ENCODE data around the gene ADGRB3.
"Not testable (repeated sequence)": the region's sequence is repeated elsewhere in the genome, so short reads cannot be mapped to it uniquely, and the experiment has no call there.

Gene ADGRB3

DNA sequence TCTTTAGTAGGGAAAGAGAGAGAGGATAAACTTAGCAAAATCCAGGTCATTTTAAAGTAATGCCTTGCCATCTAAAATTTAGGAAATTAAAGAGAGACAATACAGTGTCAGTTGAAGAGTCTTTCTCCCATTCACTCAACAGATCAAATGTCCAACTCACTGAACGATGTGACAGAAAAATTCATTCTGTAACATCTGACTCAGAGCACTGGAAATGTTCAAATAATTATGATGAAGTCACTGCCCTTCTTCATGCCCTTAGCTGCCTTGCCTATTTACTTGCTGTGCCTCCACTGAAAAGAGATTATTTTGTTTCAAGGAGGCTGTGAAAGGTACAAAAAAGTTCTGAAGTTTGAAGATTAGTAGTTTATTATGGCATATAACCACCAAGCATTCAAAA is 434.8 kb downstream of the ADGRB3 start:
- no peak for DNase-seq

DNA sequence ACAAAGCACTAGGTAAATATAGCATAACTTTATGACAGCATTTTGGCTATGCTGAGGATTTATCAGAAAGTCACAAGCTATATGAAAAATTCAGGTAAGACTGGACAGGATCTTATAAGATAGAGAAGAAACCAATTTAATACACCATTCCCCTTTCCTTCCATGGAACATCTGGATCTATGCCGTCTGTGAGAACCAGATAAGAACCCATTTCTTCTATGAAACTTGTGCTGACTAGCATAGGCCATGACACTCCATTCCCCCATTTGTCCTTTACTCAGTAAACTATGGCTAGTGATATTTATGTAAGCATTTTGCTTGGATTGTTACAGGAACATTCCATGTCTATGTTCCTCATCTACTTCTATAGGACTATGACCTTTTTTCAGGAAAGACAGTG is 437.7 kb downstream of the ADGRB3 start:
- no peak for DNase-seq

DNA sequence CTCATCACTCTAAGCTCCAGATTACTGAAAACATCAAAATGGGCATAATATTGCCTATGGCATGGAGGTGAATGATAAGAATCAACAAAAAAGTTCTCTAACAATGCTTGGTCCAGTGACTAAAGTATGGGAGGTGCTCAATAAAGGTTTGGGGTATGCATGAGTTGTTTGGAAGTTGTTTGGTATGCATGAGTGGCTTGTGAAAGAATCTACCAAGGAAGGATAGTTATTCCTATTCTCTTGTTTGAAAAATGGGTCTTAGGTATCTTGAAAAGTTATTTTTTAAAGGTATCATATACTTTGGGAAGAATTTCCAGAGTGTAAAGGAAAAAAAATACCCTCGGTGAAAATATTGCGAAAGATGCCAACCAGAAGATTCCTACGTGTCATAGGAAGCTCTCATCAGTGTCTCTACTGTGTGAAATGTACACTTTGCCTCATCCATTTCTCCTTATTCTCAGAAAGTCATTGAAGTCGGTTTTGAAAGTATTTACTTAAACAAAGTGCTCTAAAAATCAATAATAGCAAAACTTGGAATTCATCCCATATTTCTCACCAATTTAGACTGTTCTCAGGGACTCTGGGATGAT is 449.8 kb downstream of the ADGRB3 start:
- DNase-seq = no peak

DNA sequence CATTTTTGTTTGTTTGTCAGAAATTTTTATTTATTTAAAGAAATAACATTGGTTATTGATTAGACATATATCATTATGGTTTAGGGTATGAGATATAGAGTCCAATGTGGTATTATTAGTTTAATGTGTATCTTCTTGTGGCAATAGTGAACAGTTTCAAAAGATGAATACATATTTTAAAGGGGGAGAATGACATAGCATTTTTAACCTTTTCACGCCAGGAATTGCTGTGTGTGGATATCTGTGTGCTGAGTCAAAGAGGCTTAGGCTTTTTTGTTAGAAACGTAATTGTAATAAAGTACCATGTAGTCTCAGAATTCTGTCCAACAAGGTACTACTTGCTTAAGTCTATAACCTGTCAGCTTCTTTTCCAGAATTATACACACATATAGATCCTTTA is 451.6 kb downstream of the ADGRB3 start:
- DNase-seq = no peak

DNA sequence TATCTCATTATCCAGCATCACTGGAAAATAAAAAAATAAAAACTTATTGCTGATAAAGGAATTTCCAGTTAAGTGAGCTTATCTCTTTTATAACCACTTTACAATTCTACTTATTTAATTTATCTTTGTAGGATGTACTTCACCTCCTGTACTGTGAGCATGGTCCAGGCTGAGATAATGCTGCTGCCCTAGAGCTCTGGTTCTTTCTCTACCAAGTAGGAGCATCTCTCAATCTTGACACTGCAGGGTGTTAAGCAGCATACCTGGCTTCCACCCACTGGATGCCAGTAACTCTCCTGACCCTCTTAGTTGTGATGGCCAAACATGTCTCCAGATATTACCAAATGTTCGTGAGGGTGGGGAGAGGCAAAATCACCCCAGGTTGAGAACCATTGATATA is 454.5 kb downstream of the ADGRB3 start:
- no peak for DNase-seq

DNA sequence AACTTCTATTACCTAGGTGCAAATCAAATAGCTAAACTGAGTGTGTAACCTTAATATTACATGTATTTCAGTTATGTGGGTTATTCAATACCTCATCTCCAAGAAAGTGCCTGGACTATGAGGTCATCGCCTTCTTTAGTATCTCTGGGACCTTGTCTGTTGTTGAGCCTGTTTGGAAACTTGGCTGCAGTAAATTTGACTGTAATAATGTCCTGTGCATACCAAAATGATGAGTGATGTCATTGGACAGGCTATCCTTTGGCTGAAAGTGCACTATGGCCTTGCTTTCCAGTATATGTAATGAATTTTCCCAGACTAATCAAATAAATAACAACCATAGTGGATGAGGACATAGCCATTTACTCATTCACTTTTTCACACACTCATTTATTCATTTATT is 455.1 kb downstream of the ADGRB3 start:
- no peak for DNase-seq

DNA sequence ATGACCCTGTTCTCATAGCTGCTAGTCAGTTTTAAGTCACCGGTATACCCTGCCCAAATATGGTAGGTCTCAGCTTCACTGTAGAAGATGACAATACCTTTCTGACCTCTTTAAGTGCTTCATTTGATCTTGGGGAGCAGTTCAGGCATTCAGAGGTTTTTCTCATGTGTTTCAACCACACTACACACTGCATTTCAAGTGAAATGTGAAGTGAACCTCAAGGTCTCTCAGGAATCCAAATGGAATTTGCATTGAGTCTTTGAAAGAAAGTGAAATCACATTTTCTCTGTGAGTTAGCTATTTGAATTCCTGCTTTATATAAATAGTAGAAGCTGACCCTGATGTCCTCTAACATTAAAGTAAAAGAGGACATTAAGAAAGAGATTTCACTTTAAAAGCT is 461.6 kb downstream of the ADGRB3 start:
- no peak for DNase-seq

DNA sequence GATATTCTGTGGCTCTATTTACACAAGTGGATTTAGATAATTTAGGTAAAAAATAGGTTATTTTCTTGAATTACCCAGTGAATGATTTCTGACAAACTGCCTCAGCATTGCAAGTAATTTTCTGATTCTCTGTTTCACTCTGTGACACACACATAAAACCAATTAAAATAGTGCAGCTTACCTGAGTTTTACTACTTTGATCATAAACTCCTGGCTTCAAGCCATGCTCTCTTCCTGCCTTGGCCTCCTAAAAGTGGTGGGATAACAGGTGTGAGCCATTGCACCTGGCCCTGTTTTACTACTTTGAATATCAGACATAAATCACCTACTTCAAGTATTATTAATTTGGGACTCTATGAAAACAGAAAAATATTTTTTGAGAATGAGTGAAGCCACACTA is 462.9 kb downstream of the ADGRB3 start:
- no peak for DNase-seq

DNA sequence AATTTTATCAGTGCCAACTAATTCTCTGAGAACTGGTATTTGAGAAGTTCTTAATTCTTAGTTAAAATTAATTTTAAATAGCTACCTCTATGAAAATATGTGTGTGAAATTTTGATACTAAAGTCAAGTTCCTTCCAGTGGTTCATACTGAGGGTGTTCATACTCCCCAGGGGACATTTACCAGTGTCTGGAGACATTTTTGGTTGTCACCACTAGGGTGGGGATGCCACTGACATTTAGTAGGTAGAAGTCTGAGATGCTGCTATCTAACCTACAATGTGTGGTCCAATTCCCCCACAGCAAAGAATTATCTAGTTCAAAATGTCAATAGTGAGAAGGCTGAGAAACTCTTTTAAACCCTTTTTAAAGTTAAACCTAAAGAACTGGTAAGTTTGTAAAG is 463.8 kb downstream of the ADGRB3 start:
- no peak for DNase-seq

DNA sequence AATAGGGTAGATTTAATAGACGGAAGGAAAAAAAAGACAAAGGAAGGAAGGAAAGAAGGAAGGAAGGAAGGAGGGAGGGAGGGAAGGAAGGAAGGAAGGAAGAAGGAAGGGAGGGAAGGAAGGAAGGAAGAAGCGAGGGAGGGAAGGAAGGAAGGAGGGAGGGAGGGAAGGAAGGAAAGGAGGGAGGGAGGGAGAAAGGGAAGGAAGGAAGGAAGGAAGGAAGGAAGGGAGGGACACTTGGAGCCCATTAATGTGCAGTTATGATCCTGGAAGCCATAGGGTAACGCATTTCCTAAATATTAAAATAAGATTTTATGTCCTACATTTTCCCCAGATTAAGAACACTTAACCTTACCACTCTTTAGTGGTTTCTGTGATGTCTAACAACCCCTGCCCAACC is 465.7 kb downstream of the ADGRB3 start:
- no peak for DNase-seq

DNA sequence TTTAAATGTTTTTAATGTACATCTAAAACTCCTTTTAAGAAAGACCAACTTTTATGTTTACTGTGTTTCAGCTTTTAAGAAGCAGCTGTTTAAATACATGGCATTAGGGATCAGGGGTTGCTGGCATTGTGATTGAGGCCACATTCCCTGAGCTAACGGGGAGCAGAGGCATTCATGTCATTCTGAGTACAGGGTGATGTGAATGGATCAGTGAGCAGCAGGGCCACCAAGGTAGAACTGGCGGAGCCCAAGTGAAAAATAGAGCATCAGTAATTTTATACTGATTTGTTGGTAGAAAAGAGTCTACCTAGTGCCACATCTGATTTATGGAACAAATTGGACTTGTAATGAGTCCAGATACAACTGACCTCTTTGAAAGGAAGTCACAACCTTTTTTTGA is 467.3 kb downstream of the ADGRB3 start:
- DNase-seq = no peak

DNA sequence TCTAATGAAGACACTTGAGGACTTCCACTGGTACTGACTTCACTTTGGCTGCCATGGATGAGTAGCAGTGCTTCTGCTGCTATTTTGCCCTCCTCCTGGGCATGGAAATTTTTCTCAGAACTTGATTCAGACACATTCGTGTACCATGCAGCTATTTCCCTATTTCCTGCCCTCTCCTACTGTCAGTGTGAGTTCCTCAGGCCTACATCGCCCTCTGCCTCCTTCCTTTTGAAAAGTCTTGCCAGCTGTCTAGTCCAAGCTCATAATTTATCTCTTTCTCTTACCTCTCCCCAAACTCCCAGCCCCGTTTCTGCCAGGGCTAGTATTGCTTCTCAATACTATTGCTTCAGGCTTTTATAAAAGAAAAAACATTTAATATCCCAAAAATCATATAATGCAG is 470.2 kb downstream of the ADGRB3 start:
- DNase-seq = no peak

DNA sequence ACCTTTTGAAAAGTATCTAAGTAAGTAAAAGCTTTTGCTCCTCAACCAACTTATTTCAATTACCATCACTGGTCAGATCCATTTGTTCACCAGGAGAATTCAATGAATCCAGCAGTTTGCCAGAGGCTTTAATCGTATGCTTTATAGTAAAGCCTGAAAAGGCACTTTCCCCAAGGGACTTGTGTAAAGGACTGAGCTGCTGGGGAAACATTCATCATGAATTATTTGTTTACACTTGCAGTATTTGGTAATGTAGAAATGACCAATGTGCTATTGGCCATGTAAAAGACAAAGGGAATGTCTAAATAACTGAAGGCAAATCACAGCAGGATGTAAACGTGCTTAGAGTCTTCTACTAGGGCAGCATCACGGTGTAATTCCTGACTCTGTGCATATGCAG is 471.4 kb downstream of the ADGRB3 start:
- DNase-seq = no peak

DNA sequence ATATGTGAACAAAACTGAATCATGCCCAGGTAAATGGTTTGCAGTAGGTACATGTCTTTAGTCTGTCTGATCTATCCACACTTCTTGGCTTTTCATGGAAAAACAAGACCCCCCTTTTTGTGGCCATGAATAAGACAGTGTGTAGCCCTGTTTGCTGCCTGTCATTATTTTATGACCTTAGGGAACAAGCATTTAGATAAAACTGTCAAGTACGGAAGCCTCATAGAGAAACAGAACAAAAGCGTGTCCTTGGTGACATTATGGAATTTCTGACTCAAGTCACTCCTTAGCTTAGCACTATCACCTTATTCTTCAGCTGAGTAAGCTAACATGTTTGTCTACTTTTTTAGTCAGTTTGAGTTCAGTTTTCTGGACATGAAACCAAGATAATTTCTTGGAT is 476.2 kb downstream of the ADGRB3 start:
- DNase-seq = no peak

DNA sequence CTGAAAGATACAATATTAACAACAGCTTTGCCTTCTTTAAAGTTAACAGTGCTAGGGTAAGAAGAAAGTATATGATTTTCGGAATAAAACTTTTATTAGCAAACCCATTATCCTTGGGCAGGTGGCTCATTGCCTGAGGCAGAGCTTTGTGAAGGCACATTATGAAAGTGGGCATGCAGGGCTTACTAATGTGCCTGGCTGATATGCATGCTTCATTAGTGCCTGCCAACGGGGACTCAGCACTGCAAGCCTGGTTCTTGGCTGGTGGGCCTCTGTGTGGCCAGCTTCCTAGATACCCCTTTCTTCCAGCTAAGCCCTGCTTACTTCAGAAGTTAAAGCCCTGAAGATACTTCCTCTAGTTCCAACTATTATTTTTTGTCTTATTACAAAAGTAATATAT is 481.6 kb downstream of the ADGRB3 start:
- DNase-seq = no peak

DNA sequence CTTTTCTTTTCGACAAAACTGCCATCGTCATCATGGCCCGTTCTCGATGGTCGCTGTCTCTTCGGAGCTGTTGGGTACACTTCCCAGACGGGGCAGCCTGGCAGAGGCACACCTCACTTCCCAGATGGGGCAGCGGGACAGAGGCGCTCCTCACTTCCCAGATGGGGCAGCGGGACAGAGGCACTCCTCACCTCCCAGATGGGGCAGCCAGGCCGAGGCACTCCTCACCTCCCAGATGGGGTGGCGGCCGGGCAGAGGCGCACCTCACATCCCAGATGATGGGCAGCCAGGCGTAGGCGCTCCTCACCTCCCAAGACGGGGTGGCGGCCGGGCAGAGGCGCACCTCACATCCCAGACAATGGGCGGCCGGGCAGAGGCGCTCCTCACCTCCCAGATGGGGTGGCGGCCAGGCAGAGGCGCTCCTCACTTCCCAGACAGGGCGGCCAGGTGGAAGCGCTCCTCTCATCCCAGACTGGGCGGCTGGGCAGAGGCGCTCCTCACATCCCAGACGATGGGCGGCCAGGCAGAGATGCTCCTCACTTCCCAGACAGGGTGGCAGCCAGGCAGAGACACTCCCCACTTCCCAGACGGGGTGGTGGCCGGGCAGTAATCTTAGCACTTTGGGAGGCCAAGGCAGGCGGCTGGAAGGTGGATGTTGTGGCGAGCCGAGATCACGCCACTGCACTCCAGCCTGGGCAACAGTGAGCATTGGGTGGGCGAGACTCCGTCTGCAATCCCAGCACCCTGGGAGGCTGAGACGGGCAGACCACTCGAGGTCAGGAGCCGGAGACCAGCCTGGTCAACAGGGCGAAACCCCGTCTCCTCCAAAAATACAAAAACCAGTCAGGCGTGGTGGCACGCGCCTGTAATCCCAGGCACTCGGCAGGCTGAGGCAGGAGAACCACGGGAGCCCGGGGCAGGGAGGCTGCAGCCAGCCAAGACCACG is 486.7 kb downstream of the ADGRB3 start:
- not testable (repeated sequence) for DNase-seq

DNA sequence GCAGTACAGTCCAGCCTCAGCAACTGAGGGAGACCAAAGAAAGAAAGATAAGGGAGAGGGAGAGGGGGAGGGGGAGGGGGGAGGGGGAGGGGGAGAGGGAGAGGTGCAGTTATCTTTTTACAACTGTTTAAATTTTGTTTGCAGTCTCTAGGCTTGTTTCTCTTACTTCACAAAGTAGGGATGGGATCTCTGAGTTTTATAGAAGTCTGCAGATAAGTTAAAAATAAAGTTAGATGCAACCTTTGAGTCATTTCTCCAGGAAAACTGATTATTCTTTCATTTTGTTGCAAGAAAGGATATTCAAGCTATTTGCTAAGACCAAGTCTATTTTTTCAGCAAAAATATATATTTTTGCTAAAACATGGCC is 487.3 kb downstream of the ADGRB3 start:
- DNase-seq = no peak

DNA sequence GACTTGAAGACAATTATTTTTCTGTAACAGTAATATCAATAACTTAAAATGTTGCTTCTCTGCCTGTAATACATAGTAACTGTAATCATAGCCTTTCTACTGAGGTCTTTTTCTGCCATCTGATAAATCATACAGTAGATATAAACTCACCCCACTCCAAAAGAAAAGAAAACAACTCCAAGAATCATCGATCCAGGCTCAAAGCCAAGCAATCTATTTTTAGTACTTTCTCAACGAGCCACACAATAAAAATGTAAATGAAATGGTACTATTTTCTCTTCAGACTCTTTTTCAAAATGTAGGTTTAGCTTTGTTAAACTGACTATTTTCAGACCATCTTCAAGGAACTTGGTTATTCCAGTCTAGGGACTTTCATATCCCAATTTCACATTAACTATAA is 493.3 kb downstream of the ADGRB3 start:
- no peak for DNase-seq

DNA sequence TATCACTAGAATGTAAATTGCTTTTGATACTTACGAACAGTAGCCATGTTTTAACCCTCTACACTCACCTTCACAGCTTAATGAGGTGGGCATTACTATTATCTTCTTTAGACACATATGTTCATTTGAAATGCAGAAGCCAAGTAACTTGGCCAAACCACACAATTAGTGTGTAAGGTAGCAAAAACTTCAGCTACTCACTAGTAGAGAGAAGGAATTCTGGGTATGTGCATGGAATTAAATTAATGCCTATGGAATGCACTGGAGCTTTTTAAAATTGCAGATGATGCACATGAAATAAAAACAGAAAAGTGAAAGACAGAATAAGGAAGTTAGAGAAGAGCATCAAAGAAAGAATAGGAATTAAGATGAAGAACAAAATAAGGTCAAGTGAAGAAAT is 494.0 kb downstream of the ADGRB3 start:
- no peak for DNase-seq

DNA sequence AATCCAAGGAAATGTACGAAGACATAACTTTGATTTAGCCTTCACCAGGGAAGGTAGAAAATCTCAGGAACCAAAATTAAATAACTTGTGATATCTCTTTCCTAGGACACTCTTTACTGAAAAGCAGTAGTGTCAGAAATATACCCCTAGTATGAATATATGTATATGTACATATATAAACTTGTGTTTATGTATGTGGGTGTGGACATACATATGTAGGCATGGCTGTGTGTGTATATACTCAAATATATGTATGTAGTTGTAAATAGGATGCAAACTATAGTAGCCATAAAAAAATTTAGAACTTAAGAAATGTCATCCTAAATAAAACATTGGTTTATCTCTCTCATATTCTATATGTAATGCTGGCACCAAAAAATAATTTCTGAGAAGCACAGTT is 500.8 kb downstream of the ADGRB3 start:
- no peak for DNase-seq

DNA sequence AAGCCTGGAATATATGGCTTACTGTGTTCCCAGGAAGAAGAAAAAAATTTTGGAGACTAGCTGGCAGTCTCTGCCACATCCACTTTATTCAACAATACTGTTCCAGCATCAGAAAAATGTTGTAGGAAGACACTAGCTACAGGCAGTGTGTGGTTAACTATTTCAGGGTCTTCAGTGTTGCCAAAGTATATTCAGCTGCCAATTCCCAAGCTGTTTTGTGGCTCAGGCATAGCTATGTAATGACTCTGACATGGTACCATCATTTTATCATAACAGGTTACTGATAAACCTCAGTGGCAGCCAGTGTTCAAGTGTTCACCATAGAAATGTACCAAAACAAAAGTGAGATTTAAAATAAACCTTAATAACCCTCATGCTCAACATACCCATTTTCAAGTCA is 503.1 kb downstream of the ADGRB3 start:
- DNase-seq = no peak

DNA sequence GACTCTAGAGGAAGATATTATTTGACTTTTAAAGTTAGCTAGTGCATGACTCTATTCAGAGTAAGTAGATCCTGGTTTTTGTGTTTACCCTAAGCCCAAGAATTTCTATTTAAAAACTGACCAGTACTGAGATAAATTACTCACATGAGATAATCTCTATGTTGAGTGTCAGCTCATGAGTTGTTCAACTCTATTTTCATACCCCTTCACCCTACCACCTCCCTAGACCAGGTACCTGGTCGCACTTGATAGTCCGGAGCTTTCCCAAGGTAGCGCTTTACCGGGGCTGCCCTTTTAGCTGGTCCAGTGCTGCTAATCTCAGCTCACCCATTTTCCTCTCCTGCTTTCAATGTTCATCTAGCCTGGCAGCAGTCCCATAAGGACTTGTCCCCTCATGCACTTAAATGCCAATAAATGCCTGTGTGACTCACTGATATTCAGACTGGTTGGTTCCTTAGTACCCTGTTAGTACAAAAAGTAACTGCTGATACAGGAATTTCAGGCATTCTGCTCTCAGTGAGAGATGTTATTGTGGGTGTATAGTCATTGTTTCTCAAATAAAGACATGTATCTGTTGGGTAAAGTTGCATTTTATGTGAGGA is 503.9 kb downstream of the ADGRB3 start:
- DNase-seq = no peak

DNA sequence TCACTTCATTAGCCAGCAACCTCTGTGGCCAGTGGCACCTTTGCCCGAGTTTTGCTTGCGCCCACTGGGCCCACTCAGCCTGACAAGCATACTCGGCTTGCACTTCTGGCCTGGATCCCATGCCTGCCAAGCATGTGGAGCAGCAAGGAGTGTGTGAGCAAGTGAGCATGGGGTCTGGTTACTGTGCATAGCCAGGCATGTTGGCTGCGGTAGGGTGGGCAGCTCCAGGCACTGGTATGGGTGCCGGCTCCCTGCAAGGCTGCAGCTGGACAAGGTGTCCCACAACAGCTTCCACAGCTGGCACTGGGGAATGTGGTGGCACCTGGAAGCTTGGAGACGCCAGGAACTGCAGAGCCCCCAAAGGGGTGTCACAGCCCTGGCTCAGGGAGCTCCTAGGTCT is 510.0 kb downstream of the ADGRB3 start:
- DNase-seq = no peak

DNA sequence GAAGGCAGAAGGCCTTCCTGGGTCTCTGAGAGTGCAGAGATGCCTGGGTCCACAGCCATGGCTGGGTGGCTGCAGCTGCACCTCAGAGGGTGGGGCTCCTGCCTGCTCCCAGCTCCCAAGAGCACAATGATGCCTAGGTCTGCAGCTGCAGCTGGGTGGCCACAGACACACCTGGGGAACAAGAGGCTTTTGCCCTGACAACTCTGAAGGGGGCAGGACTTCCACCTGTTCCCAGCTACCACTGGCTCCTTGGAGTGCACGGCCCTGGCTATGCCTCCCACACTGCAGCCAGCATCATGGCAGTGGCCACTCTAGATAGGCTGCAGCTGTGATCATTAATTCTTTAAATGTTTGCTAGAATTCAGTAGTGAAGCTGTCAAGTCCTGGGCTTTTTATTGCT is 511.3 kb downstream of the ADGRB3 start:
- DNase-seq = no peak
